VCaP (cell line): Measurements from ENCODE around the gene BAHCC1.
A peak's percentile ranks its signal among the peaks of the same experiment; 100 is the strongest.

Source experiments
- H3K27ac ChIP-seq: fragments of 450-650 bp; 2 replicates; pipeline ENCODE4 v1.5.1; 2017
- CTCF ChIP-seq: fragments of 450-650 bp; conservative IDR thresholded peaks from 2 replicates; pipeline ENCODE4 v1.5.1; 2017; ENCODE audit warnings: mild to moderate bottlenecking, moderate library complexity

Gene BAHCC1

GRCh38 chr17:81365148-81365600, 30.1 kb upstream of the BAHCC1 start:
- TF ChIP-seq CTCF = no peak
- H3K27ac ChIP-seq = peak overlapping the region; percentile 100

- peak overlapping the region; percentile 100 for H3K27ac ChIP-seq
- no peak for TF ChIP-seq CTCF
Observed at GRCh38 chr17:81365601-81366585, 29.4 kb upstream of the BAHCC1 start.

- TF ChIP-seq CTCF = no peak
- peak overlapping the region; percentile 100 for H3K27ac ChIP-seq
Observed at GRCh38 chr17:81366648-81367047, 28.6 kb upstream of the BAHCC1 start.

- H3K27ac ChIP-seq = peak overlapping the region; percentile 100
- TF ChIP-seq CTCF = no peak
Observed at GRCh38 chr17:81367171-81367570, 28.1 kb upstream of the BAHCC1 start.

GRCh38 chr17:81368161-81369022, 26.9 kb upstream of the BAHCC1 start:
- TF ChIP-seq CTCF = no peak
- H3K27ac ChIP-seq = no peak overlapping the region

GRCh38 chr17:81370294-81370693, 25.0 kb upstream of the BAHCC1 start:
- H3K27ac ChIP-seq = no peak overlapping the region
- TF ChIP-seq CTCF = no peak
